Hematopoietic multipotent progenitor cell treated with erythropoietin and hydrocortisone succinate and interleukin-3 and kit ligand, for 4 days (in vitro differentiated cells): ENCODE data around the gene PGK1.
"Not testable (repeated sequence)": the region's sequence is repeated elsewhere in the genome, so short reads cannot be mapped to it uniquely, and the experiment has no call there.

ENCODE experiments used
- DNase-seq: peaks from one replicate; pipeline ENCODE4 v3.0.0-alpha.2; 2015

Gene PGK1

GRCh38 chrX:78103623-78104446 lies at the start of gene PGK1:
PGK1 (plus strand) TSS chrX:78104248; CDS start chrX:78104341, 93 bp downstream.
- DNase-seq = peak; percentile 98

GRCh38 chrX:78063687-78064086 lies 40.4 kb upstream of the PGK1 start:
- DNase-seq = no peak

GRCh38 chrX:78064152-78064551 lies 39.9 kb upstream of the PGK1 start:
- no peak for DNase-seq

- peak; percentile 3 for DNase-seq
Measured at GRCh38 chrX:78064698-78065601, 39.1 kb upstream of the PGK1 start.

- no peak for DNase-seq
Measured at GRCh38 chrX:78066110-78066509, 37.9 kb upstream of the PGK1 start.

GRCh38 chrX:78071331-78071730 lies 32.7 kb upstream of the PGK1 start:
- DNase-seq = no peak

- not testable (repeated sequence) for DNase-seq
Measured at GRCh38 chrX:78073147-78074077, 30.6 kb upstream of the PGK1 start.

- DNase-seq = no peak
Measured at GRCh38 chrX:78074088-78074487, 30.0 kb upstream of the PGK1 start.

GRCh38 chrX:78075787-78076389 lies 28.2 kb upstream of the PGK1 start:
- DNase-seq = no peak

GRCh38 chrX:78081413-78081812 lies 22.6 kb upstream of the PGK1 start:
- not testable (repeated sequence) for DNase-seq

GRCh38 chrX:78092296-78092695 lies 11.8 kb upstream of the PGK1 start:
- DNase-seq = peak; percentile 61

- DNase-seq = no peak
Measured at GRCh38 chrX:78098108-78098507, 5.9 kb upstream of the PGK1 start.

GRCh38 chrX:78102091-78102490 lies 2.0 kb upstream of the PGK1 start:
- DNase-seq = no peak

- DNase-seq = no peak
Measured at GRCh38 chrX:78103001-78103622, 936 bp upstream of the PGK1 start.

- DNase-seq = peak; percentile 74
Measured at GRCh38 chrX:78104447-78105176, 564 bp downstream of the PGK1 start.

- DNase-seq = no peak
Measured at GRCh38 chrX:78105944-78106650, 2.0 kb downstream of the PGK1 start.

GRCh38 chrX:78106651-78106986 lies 2.6 kb downstream of the PGK1 start:
- DNase-seq = peak; percentile 46

GRCh38 chrX:78109458-78109857 lies 5.4 kb downstream of the PGK1 start:
- DNase-seq = peak; percentile 52

- DNase-seq = no peak
Measured at GRCh38 chrX:78111140-78111931, 7.3 kb downstream of the PGK1 start.

- no peak for DNase-seq
Measured at GRCh38 chrX:78116365-78116764, 12.3 kb downstream of the PGK1 start.
